ENCODE data around the gene PISD. TPM values are rescaled to one million over a fixed set of nuclear protein-coding genes. Genes with fewer than 3 reads are reported as not detected.
"Not testable (repeated sequence)": the region's sequence is repeated elsewhere in the genome, so short reads cannot be mapped to it uniquely, and the experiment has no call there.

PISD gene
- total RNA-seq, 2 donors from 2014 or later, result 36.8 to 41.9 TPM

DNA sequence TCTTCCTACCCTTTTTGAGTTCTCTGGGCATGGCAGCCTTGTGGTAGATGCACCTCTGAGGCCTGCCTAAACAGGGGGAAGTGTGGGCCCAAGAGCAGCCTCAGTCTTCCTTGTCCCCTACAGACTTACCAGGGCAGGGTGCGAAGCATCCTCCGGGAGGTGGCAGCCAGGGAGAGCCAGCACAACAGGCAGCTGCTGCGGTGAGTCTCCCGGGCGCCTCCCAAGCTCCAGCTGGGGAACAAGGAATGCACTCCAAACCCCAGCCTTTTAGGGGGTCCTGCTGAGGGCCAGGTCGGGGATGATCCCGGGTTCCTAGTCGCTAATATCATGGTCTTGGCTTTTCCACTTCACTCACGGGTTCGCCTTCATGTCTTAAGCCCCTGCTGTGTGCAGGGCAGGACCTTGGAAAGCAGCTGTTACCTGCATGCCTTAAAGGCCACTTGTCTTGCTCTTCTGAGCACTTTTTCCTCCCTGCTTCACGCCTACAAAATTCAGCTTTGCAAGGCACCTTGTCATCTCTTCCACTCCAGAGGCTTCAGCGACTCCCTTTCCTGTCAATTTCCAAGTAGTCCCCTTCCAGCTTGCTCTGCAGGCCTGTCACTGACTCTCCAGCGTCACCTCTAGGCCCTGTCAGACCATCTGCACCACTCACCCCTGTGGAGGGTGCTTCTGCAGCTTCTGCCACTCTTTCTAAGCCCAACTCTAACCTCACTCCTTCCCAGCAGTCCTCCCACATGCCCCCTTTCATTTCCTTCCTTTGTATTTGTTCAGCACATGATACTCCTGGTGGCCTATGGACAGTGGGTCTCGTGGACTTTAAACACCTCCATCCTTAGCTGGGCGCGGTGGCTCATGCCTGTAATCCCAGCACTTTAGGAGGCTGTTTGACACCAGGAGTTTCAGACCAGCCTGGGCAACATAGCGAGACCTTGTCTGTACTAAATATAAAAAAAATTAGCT, 57.0 kb downstream of the PISD start:
- Mint-ChIP-seq H3K27ac (peak overlapping the region; percentile 39 to 44), H3K9me3 (no peaks in the 10 kb centered on the region), H3K36me3 (peaks cover 0 to 6% of the 10 kb centered on the region in 2 donors)
- DNase-seq (ENCODE audit: low spot score in 2 of 2) (no peak), ATAC-seq (peak in 1 of 2 donors; percentile 14)

DNA sequence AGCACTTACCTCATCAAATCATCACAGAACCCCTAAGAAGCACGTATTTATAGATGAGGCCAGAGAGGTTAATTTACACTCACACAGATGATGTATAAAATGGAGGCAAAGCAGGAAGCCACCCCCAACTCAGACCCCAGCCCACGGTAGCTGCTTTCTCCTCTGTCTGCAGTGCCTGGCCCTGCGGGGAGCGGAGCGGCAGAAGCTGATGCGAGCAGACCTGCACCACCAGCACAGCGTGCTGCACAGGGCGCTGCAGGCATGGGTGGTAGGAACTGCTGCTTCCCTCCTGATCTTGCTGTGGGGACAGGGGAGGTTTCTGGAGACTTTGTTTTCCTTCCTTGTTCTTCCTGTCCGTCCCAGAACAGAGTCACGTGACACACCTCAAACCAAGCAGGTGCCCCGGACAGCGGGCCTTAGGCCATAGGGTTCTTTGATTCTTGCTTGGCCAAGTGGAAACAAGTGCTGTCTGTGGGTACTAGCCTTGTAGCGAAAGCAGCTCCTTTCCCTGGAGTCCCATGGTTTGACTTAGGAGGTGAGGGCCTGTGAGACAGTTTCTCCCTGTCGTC, 57.8 kb downstream of the PISD start:
- peaks cover 0 to 6% of the 10 kb centered on the region in 2 donors for H3K36me3 Mint-ChIP-seq
- peak overlapping the region; percentile 46 to 73 for H3K27ac Mint-ChIP-seq
- no peak for ATAC-seq
- H3K9me3 Mint-ChIP-seq, result no peaks in the 10 kb centered on the region
- no peak for DNase-seq (ENCODE audit: low spot score in 2 of 2)

DNA sequence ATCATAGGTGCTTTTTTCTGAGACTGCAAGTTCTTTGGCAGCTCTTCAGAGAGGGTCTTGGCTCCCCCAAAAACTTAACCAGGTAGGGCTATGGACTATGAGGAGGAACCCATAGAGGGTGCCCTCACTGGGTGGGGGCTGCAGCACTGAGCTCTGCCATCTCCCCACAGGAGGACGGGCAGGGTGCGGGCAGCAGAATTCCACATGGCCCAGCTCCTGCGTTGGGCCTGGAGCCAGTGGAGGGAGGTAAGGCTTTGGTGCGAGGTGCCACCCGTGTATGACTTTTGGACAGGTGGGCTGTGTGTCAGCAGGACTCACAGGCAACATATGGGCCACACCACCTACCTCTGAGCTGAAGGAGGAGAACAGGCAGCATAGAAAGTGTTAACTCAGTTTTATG, 58.4 kb downstream of the PISD start:
- H3K9me3 Mint-ChIP-seq, result no peaks in the 10 kb centered on the region
- H3K27ac Mint-ChIP-seq, result peak overlapping the region; percentile 53 to 73
- H3K36me3 Mint-ChIP-seq, result peaks cover 0 to 6% of the 10 kb centered on the region in 2 donors
- no peak for DNase-seq (ENCODE audit: low spot score in 2 of 2)
- no peak for ATAC-seq

DNA sequence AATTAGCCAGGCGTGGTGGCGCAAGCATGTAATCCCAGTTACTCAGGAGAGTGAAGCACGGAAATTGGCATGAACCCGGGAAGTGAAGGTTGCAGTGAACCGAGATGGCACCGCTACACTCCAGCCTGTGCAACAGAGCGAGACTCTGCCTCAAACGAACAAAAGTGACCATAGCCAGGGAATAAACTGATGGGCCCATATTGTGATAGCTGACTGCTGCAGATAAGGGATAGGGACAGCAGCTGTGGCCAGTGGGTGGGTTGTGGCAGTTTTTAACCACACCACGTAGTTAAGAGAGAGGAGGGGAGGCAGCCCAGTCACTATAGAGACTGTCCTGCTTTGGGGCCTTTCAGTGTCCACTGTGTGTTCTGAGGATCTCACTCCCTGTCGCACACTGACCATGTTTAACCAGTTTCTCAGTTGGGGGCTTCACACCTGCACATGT, 58.9 kb downstream of the PISD start:
- DNase-seq (ENCODE audit: low spot score in 2 of 2), result no peak
- Mint-ChIP-seq H3K36me3 (peaks cover 0 to 6% of the 10 kb centered on the region in 2 donors), H3K9me3 (no peaks in the 10 kb centered on the region), H3K27ac (peak overlapping the region; percentile 53 to 73)
- no peak for ATAC-seq

DNA sequence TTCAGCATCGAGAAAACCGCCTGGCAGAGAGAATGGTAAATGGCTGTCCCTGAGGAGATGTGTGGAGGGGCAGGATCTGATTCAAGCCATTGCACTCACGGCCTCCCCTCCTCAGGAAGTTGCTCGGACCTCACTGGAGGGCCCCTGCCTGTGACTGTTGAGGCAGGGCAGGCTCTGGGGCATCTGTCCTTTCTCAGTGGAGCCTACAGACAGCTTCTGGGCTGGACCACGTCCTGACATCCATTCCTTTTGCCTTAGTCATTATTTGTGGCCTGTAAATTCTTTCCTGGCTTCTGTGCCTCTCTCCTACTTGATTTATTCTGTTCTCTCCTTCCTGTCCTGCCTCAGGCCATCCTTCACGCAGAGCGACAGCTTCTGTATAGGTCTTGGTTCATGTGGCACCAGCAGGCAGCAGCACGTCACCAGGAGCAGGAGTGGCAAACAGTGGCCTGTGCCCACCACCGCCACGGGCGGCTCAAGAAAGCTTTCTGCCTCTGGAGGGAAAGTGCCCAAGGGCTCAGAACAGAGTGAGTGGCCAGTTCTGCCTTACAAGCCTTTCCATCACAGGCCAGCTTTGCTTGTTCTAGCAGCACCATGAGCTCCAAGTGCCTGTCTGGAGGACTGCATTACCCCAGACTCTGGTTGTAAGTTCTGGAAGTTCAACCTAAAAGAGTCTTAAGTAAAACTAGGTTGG, 59.6 kb downstream of the PISD start:
- peak overlapping the region; percentile 53 to 73 for H3K27ac Mint-ChIP-seq
- peaks cover 0 to 6% of the 10 kb centered on the region in 2 donors for H3K36me3 Mint-ChIP-seq
- H3K9me3 Mint-ChIP-seq, result no peaks in the 10 kb centered on the region
- DNase-seq (ENCODE audit: low spot score in 2 of 2) (no peak), ATAC-seq (no peak)

DNA sequence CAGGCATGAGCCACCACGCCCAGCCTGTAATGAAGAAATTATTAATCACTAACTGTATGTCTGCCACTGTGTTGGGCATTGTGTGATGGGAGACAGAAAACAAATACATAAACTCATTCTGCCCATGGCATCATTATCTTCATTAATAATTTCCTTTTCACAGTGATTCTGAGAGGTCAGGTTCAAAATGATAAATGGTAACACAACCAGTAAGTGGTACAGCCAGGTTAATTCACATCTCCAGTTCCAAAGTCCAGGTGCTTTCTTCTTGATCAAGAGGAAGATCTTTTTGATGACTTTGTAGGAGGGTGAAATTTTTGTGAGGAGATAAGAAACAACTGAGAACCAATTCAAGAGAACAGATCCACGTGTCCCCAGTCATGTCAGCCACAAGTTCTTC, 66.7 kb downstream of the PISD start:
- ATAC-seq, result no peak
- DNase-seq (ENCODE audit: low spot score in 2 of 2), result no peak
- Mint-ChIP-seq H3K27ac (peak overlapping the region; percentile 66 to 88), H3K9me3 (no peaks in the 10 kb centered on the region), H3K36me3 (peaks cover 2 to 7% of the 10 kb centered on the region in 2 donors)

DNA sequence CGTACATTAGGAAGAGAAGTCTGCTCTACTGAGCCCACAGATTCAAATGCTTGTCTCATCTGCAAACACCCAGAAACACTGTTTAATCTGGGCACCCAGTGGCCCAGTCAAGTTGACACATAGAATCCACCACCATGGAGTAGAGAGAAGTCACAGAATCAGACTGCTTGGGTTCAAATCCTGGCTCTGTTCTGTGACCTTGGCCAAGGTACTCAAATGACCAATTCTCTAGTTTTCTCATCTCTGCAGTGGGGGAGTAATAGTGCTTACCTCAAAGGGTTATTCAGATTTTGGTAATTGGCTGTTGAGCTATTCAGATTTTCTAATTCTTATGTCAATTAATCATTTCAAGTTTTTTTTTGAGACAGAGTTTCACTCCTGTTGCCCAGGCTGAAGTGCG, 71.9 kb downstream of the PISD start:
- peaks cover 14 to 31% of the 10 kb centered on the region in 2 donors for H3K36me3 Mint-ChIP-seq
- H3K9me3 Mint-ChIP-seq; DNase-seq (ENCODE audit: low spot score in 2 of 2); ATAC-seq; H3K27ac Mint-ChIP-seq: not testable (repeated sequence)

DNA sequence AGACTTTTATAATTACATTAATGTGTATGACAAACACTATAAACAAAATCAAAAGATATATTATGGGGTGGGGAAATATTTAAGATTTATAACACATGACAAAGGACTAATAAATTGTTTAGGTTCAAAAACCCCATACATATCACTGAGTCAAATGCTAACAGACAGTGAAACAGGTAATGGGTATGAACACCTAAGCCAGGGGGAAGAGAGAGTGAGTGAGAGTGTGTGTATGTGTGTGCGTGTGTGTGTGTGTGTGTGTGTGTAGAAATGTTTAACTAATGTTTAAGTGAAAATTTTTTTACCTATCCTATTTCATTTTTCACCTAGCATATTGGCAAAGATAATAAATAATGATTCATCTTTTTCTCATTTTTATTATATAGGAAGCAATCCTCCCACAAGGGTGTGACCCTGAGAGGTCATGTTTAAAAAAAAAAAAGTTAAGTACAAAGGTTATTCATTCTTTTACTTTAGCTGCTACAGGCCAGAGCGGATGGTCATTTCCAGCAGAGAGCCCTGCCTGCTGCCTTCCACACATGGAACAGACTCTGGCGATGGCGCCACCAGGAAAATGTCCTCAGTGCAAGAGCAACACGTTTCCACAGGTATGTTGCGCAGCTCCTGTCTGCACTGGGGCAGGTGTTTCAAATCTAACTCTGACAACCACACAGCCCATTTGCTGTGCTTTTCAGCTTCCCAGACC, 72.9 kb downstream of the PISD start:
- H3K9me3 Mint-ChIP-seq, result no peaks in the 10 kb centered on the region
- H3K27ac Mint-ChIP-seq, result no peak overlapping the region
- DNase-seq (ENCODE audit: low spot score in 2 of 2) (no peak), ATAC-seq (no peak)
- H3K36me3 Mint-ChIP-seq, result peaks cover 20 to 34% of the 10 kb centered on the region in 2 donors

DNA sequence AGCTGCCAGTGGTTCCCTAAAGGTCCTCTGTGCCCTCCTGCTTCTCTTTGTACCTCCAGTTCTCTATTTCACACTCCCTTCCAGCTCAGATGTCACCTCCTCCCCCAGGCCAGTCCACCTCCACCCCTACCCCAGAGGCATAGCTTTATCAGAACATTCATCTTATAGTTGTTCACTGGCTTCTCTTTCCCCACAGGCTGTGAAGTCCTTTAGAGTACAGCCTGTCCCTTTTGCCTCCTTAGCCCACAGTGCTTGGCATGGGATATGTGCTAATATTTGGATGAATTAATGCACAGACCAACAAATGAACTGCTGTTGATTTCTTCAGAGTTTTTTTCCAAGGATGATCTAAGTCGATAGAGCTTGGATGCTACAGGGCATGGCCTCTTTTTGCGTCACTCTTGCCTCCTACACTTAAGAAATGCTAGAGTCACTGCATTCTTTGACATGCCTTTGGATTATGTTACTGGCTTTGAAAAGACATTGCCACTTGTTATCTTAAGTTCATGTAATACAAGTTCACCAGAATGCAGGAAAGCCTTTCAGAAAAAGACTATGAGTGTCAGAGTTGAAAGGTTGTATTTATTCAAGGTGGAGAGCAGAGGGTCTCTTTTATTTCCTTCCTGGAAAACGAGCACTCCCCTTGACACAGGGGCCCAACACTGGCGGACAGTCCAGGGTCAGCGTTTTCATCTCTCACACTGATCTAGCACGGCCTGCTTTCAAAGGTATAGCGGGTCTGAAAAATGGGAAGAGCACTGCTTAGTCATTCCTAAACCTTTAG, 75.7 kb downstream of the PISD start:
- no peak for DNase-seq (ENCODE audit: low spot score in 2 of 2)
- H3K27ac Mint-ChIP-seq, result peak overlapping the region; percentile 67 to 83
- H3K36me3 Mint-ChIP-seq, result peaks cover 27 to 41% of the 10 kb centered on the region in 2 donors
- H3K9me3 Mint-ChIP-seq, result no peaks in the 10 kb centered on the region
- ATAC-seq, result no peak

DNA sequence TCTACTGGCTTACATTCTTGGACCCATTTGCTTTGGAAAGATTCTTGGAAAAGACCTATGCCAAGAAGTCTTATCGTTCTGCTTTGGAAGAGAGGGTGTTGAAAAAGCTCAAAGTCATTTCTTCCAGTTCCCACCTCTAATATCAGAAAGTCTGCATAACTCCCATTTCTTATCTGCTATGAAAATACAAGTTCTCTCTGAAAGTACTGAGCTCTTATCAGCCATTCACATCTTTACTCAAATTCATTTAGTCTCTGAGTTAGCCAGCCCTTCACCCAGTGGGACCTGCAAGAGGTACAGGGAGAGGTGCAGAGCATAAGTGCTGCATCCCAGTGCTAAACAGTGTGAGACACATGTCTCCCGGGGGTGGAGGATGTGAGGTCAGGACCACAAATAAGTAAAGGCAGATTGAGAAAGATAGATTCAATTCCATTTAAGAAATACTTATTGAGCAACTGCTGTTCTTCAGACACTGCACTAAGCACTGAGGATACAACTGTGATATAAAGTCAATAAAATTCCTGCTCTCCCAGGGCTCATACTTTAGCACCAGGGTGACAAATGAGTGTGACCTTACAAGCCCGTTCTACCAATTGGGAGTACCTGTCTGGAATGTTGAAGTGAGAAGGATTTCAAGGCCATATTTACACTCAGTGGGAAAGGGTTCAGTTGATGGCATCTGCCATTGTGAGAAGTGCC, 76.7 kb downstream of the PISD start:
- Mint-ChIP-seq H3K36me3 (peaks cover 27 to 41% of the 10 kb centered on the region in 2 donors), H3K9me3 (no peaks in the 10 kb centered on the region), H3K27ac (peak overlapping the region in 1 of 2 donors; percentile 83)
- DNase-seq (ENCODE audit: low spot score in 2 of 2) (no peak), ATAC-seq (peak in 1 of 2 donors; percentile 33)

DNA sequence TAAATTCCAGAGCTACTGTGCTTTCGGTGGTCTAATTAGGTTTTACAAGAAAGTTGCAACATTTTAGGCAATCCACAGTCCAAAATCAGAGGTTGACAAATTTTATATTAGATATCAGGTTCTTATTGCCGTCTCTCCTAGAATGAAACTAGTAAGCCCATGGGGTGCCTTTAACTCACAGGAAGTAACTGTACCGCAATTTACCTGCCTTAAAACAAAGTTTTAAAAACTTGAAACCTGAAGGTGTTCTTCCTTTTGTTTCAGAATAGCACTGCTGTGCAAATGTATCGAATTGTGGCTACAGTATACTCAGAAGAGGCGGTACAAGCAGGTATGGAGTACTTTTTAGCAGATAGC, 77.2 kb downstream of the PISD start:
- ATAC-seq (no peak), DNase-seq (ENCODE audit: low spot score in 2 of 2) (no peak)
- H3K9me3 Mint-ChIP-seq, result no peaks in the 10 kb centered on the region
- H3K27ac Mint-ChIP-seq, result no peak overlapping the region
- peaks cover 27 to 41% of the 10 kb centered on the region in 2 donors for H3K36me3 Mint-ChIP-seq

DNA sequence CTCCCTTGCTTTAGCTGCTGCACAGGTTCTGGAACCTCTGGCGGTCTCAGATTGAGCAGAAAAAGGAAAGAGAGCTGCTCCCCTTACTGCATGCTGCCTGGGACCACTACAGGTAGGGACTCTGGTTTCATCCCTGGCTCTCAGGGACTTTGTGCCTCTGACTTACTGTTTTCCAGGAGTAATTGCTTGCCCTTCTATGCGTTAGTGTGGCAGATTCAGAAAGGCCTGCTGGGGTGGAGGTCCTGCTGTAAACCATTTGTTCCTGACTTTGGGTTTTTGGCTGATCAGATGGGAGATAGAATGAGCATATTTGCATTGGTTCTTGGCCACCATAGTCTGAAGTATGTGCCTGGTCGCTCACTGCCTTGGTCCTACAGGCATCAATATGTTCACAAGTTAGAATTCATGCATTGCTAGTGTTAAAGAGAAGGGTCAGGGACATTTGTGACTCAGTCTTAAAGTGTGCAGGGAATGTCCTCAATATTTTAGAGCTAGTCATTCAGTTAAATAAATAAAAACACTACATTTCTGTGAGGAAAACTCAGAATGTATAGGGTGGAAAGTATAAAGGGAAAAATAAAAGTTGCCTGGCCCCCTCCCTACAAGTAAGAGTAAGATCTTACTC, 78.0 kb downstream of the PISD start:
- no peak overlapping the region for H3K27ac Mint-ChIP-seq
- DNase-seq (ENCODE audit: low spot score in 2 of 2) (no peak), ATAC-seq (no peak)
- H3K36me3 Mint-ChIP-seq, result peaks cover 27 to 41% of the 10 kb centered on the region in 2 donors
- no peaks in the 10 kb centered on the region for H3K9me3 Mint-ChIP-seq

DNA sequence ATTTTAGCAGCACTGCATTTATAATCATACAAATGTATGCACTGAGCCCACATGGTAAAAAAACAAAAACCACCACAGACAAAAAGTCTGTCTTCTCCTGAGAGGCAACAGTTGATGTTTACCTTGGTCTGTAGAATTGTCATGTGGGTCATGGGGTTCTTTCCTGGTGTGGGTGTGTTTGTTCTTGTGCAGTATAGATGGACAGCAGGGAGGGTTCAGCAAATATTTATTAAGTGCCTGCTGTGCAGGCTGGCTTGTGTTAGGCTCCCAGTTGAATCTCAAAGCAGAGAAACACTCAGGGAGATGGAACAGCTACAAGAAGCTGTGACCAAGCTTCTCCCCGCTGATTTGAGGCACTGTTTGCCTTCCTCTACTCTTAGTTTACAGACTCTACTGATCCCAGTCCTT, 82.2 kb downstream of the PISD start:
- DNase-seq (ENCODE audit: low spot score in 2 of 2) (no peak), ATAC-seq (no peak)
- Mint-ChIP-seq H3K27ac (peak overlapping the region in 1 of 2 donors; percentile 63), H3K9me3 (no peaks in the 10 kb centered on the region), H3K36me3 (peaks cover 14 to 23% of the 10 kb centered on the region in 2 donors)

DNA sequence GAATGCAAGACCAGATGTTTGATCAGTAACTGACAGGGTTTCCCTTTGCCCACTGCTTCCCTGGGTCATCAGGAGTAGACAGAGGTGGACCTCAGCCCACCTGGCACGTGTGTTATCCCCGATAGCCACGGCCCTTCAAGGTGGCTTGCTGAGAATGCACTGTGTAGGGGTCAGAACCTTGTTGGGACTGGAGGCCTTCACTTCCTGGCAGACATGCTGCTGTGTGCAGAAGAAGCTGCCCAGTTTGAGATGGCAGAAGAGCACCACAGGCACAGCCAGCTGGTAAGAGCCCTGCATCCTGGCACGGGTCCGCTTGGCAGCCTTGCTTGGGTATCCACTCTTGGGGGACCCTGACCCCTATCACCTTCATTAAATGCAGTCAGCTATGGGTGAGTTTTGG, 83.8 kb downstream of the PISD start:
- H3K27ac Mint-ChIP-seq, result no peak overlapping the region
- ATAC-seq (no peak), DNase-seq (ENCODE audit: low spot score in 2 of 2) (no peak)
- H3K36me3 Mint-ChIP-seq, result peaks cover 5 to 10% of the 10 kb centered on the region in 2 donors
- H3K9me3 Mint-ChIP-seq, result no peaks in the 10 kb centered on the region

DNA sequence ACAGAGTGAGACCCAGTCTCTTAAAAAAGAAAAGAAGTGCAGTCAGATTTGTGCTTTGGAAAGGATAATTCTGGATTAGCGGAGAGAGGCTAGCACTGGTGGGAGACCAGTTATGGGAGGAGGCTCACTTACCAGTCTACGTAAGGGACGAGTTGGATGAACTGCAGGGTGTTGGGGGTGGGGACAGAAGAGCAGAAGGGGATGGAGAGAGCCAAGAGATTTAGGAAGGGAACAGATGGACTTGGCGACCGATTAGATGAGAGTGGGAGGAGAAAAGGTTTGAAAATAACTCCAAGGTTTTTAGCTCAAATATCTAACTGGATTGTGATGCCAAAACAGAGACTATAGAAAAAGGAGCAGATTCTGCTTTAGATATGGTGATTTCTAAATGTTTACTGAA, 84.3 kb downstream of the PISD start:
- no peak for ATAC-seq
- Mint-ChIP-seq H3K9me3 (no peaks in the 10 kb centered on the region), H3K36me3 (peaks cover 5 to 10% of the 10 kb centered on the region in 2 donors), H3K27ac (no peak overlapping the region)
- no peak for DNase-seq (ENCODE audit: low spot score in 2 of 2)

Data from activated naive CD4-positive, alpha-beta T cell treated with anti-CD3 and anti-CD28 coated beads, Interleukin-2, amount 50 U/mL, for 72 hours (primary cell).